Measurements from ENCODE around the gene PRDM2. TPM values are rescaled to one million over a fixed set of nuclear protein-coding genes. Genes with fewer than 3 reads are reported as not detected.

PRDM2 gene
- polyA plus RNA-seq, 4 donors, result 35.5 to 42.6 (median 38.9) TPM

DNA sequence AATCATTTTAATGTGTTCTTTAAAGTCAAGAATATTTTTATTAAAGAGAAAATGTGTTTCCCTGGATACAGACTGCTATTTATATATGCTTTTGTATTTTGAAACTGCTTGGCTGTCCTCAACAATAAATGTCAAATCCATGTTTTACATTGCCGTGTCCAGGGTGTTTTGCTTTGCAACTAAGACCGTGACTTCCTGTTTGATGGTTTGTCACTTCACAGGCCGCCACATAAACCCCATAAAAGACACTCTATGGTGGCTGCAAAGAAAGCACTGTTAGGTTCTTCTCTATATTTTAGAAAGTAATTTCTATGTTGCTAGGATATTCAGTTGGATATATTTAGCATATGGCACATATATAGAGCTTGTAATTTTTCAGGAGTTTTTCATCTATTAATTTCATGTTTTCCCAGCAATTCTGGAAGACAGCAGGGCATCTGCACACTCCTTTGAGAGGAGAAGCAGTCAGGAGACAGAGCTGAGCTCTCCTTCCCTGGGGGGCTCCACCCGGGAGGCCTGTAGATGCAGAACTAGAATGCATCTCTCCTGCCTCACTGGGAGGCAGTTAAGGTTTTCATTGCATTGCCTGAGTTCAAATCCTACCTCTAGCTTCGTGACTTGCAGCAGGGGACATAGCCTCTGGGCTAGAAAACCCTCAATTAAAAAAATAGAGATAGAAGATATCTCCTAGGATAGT is 33.1 kb downstream of the PRDM2 start:
- DNase-seq (ENCODE audit: low read depth in 4 of 4, low spot score in 2 of 4), result no peak

DNA sequence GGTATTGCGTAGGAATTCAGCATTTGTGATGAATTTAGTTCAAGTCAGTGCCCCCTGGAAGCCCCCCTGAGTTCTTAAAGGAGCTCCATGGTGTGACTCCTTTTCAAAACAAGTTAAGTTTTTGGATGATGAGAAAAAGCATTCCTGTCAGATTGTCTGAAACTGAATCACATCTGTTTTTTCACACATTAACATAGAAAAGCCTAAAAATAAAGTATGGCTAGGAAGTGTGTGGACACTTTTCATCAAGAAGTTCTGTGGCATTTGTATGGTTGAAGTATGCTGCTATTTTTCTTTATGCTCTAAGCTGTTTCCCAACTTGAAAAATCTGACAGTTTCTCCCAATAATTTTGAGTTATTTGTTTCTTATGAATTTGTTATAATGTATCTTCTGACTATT is 33.7 kb downstream of the PRDM2 start:
- DNase-seq (ENCODE audit: low read depth in 4 of 4, low spot score in 2 of 4), result no peak

DNA sequence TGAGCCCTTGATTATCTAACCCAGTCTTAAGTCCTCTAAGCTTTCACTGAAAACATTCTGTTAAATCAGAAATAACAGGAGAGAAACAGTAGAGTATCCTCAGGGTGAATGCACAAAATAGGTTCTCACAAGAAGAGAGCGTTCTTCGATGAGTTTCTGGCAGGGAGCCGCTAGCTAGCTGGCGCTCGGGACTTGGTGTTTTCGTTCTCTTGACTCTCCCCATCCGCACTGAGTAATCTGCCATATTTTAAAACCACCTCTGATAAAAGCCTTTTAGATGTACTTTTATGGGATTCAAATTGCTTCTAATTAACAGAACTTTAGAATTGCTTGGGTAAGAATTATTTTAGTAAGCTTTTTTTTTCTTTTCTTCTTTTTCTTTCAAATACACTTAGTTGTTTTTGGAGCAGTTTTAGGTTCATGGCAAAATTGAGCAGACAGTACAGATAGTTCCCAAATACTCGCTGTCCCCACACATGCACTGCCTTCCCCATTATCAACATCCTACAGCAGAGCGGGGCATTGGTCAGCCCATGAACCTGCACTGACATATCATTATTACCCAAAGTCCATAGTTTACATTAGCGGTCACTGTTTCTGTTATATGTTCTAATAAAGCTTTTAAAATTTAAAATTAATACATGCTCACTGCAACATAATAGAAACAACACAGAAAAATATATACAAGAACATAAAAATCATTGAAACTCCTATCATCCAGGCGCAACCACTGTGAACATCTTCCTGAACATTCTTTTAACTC is 35.4 kb downstream of the PRDM2 start:
- DNase-seq (ENCODE audit: low read depth in 4 of 4, low spot score in 2 of 4), result no peak

DNA sequence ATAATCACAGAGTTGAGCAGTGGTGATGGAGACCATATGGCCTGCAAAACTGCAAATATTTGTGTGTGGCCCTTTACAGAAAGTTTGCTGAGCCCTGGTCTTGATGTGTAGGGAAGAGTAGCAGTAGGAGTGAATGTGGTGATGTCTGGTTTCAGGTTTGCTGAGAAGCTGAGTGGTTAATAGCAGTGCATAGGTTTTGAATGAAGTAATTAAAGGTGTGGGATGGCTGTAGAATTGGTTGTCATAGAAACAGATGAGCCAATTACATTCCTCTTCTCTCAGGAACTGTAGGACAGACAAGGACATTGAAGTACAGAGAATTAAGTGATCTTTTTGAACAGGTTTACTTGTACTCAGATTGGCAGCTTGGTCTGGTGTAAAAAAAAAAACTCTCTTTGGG is 37.4 kb downstream of the PRDM2 start:
- no peak for DNase-seq (ENCODE audit: low read depth in 4 of 4, low spot score in 2 of 4)

DNA sequence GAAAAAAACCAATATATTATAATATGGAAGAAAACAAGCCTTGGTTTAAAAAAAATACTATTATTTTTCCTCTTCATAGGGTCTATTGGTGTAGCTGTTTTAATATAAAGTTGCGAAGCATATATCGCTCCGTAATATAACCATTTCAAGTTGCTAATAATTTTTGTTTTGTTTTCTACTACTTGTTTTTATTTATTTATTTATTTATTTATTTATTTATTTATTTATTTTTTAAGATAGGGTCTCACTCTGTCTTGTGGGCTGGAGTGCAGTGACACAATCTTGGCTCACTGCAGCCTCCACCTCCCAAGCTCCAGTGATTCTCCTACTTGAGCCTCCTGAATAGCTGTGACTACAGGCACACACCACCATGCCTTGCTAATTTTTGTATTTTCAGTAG is 46.4 kb downstream of the PRDM2 start:
- no peak for DNase-seq (ENCODE audit: low read depth in 4 of 4, low spot score in 2 of 4)

DNA sequence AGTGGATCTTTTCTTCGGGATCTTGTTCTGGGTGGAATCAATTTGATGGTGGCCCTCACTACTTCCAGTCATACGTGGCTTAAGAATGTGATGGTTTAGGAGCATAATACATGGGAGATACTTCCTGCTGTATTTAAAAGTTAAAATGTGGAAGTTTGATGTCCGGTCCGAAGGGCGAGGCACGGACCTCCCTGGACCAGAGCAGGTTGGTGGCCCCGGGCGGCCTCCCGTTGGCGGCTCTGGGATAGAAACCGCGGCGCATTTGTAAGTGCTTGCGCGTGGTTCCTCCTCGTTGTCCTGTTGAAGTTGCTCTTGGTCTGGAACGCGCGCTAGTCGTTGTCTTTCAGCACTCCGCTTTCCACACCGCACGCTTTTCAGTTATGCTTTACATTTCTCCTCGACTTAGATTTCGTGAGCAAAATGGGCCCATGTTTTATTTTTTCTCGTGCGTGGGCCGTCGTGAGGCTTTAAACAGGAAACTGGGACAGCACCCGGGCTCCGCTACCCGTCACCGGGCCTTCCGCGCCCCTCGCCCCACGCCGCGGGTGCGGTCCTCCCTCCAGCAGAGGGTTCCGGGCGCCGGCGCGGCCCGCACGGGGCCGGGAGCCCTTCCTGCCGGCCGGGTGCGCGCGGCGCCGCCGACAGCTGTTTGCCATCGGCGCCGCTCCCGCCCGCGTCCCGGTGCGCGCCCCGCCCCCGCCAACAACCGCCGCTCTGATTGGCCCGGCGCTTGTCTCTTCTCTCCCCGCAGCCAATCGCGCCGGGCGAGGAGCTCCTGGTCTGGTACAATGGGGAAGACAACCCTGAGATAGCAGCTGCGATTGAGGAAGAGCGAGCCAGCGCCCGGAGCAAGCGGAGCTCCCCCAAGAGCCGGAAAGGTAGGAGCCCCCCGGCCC is 48.9 kb downstream of the PRDM2 start:
- DNase-seq (ENCODE audit: low read depth in 4 of 4, low spot score in 2 of 4), result peak; percentile 70 to 92 (median 86)

DNA sequence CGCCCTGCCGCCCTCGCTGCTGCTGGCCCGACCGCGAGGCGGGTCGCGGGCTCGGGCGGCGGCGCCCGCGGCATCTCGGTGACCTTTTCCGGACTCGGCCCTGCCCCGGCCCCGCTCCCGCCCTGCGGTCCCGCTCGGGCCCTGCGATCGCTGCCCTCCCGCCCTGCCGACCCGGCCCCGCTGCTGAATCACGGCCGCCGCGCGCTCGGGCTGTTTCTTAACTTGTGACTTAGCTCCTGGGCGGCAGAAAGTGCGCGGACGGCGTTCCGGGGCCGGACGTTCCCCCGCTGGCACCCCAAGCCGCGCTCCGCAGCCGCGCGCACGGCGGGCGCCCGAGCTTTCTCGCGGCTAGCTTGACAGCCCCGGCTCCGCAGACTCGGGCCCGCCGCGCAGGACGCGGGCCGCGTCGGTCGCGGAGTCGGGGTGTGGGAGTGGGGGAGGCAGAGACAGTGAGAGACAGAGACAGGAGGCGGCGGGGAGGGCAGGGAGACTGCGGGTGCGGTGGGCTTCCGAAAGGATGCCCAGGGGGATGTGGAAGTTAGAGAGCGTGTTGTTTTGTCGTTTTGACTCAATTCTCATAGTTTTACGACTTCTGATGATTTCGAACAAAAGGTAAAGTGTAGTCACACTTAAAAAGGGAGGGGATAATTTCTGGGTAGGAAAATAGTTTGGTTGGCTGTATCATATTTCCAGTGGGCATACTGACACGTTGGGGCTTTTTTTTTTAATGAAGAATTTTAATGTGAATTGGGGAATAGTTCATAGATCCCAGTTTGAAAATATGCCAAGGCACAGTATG is 49.8 kb downstream of the PRDM2 start:
- DNase-seq (ENCODE audit: low read depth in 4 of 4, low spot score in 2 of 4), result no peak

DNA sequence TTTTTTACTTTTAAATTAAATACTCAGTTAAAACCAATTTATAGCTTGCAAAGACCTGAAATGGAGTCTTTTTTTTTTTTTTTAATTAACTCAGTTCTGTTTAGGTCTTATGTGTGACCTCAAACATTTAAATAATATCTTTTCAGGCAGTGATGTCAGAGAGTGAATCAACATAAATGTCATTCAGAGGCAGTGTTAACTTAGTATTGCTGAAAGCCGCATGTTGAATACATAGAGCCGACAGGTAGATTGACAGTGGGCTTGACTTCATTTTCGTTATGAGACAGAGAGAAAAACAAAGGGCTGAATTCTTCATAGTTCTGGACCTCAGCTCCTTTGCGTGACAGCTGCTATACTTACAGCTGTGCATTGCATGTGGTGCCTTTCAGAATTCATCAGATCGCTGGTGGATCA is 51.5 kb downstream of the PRDM2 start:
- no peak for DNase-seq (ENCODE audit: low read depth in 4 of 4, low spot score in 2 of 4)

DNA sequence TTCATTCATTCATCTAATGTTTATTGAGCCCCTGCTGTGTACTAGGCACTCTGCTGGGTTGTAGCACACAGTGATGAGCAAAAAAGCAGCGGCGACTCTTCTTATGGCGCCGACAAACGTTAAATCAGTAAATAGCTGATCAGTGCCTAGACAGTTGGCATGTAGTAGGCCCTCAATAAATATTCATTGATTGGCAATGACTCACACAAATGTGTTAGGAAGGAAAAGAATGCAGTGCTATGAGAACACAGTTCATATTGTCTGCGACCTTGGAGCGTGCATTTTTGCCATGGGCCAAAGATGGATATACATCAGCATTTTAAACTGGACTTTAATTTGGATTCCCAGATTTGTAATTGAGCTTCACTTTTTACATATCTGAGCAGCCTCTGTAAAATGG is 52.0 kb downstream of the PRDM2 start:
- no peak for DNase-seq (ENCODE audit: low read depth in 4 of 4, low spot score in 2 of 4)

DNA sequence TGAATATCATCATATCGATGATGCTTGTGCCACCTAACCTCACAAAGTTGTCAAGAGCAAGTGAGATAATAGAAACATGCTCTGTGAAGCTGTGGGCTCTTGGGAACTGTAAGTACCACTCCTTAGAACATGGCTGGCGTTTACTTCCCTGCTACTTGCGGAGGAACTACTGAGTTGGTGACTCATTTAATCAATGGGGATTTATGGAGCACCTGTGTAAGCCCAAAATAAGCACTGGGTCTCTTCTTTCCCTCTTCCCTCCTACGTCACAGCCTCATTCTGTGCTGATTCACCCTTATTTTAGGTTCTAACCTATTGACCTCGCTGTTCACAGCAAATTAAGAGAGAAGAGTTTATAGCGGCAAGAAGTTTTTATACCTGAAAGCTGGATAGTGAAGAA is 52.9 kb downstream of the PRDM2 start:
- DNase-seq (ENCODE audit: low read depth in 4 of 4, low spot score in 2 of 4), result no peak

DNA sequence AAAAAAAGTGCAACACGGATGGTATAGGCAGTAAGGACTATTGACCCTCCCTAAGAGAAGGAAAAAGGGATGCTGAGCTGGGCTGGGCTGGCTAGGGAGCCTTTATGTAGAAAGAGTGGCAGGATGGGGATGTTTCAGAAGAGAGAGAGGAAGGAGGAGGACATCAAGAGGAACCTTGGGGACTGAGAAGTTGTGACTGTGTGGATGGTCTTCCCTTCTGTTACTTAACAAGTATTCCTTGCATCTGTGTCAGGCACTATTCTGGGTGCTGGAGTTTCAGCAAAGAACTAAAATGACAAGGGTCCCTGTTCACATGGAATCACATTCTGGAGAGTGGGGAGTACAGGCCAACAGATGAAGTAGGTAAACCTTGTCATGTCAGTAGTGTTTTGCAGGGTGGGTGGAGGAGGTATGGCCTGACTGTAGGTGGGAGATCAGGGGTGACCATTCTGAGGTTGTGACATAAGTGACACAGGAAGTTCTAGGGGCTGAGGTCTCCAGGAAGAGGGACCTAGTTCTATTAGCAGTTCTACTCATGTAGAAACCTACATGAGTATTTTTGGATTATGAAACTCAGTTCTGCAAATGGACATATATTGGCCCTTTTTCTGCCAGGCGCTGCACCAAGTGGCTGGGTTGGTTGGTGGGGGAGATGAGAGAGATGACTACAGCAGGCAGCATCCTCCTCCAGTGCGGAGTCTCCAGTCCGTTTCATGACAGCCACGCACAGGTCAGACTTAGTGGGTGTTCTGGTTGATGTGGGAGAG is 53.8 kb downstream of the PRDM2 start:
- no peak for DNase-seq (ENCODE audit: low read depth in 4 of 4, low spot score in 2 of 4)

DNA sequence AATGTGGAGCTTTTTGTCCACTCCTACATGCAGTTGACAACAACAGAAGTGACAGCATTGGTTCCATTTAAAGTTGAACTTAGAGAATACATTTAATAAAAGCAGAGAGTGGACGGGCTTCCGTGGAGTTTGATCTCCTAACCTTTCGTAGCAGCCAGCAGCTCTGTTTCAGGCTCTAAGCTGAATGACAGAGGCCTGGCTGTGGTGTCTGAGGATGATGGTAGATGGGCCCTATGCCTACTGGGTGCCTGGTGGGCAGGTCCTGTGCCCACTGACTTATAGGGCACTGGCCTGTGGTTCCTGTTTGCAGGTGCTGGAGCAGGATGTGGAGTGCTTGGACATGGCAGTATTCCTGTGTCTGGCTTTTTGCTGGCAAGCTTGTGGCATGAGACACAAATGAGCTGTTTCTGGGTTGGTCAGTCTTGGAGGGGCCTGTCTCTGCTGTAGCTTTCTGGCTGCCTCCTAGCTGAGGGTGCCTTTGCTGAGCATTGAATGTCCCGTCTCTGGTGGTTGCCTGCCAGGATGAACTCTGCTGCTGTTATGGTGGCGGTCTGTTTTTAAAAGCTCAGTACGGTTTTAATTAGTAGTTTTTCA is 54.6 kb downstream of the PRDM2 start:
- no peak for DNase-seq (ENCODE audit: low read depth in 4 of 4, low spot score in 2 of 4)

DNA sequence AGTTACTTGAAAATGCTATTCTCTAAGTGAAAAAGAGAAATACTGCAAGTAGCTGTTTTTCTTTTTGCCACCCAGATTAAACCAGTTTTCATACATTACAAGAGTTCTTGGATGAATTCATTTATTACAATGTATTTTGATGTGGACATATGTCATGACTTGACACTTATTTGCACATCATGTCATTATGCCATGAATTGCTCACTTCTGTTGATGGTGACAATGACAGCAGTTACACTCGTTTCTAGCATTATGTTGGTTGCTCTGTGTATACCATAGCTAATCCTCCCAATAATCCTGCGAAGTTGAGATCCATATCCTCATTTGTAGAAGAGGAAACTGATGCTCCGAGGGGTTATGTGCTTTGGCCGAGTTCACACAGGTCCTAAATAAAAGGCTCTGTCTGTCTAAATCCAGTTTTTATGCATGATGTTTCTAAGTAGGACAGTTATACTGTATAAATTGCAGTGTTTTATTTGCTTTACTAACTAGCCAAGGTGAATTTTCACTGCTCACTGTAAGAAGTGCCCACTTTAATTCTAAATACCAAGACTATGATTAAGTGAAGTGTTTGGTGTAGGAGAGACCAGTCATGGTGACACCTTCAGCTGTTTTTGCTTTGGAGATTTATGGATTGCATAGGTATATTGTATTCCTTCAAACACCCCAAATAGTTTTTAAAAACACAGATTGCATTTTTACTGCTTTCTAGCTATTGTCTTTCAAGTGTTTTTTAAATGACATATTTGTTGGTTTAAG is 56.7 kb downstream of the PRDM2 start:
- no peak for DNase-seq (ENCODE audit: low read depth in 4 of 4, low spot score in 2 of 4)

DNA sequence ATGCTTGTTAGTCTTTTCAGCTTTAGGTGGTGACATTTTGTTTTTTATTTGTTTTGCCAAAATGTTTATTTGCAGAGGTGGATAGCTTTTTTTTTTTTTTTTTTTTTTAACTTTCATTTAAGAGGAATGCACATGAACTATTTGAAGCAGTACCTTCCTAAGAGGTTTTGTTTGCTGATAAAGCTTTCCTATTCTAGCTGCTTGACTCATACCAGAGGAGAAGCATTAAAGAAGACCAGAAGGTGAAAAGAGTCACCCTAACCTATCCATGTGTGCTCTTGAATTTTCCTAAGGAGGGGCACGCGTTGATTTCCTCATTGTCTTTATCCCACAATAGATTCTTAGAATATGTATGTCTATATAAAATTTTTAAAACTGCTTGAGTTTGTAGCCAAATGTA is 57.7 kb downstream of the PRDM2 start:
- no peak for DNase-seq (ENCODE audit: low read depth in 4 of 4, low spot score in 2 of 4)

DNA sequence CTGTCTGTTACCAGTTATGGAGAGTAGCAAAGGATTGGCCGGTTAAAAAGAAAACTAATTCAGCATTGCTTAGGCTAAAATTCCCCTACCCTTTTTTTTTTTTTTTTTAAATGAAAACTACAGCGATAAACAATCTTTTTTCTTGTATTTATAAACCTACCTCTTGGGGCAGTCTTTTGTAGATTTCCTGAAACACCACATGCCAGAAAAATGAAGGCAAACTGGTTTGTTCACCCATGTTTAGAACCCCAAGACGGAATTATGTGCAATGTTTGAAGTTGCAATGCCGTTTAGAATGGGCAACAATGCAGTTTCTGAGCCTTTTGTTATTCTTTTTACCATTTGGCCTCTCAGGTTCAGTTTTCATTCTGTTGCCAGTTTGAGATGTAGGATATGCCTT is 59.1 kb downstream of the PRDM2 start:
- DNase-seq (ENCODE audit: low read depth in 4 of 4, low spot score in 2 of 4), result peak in 1 of 4 donors; percentile 60

DNA sequence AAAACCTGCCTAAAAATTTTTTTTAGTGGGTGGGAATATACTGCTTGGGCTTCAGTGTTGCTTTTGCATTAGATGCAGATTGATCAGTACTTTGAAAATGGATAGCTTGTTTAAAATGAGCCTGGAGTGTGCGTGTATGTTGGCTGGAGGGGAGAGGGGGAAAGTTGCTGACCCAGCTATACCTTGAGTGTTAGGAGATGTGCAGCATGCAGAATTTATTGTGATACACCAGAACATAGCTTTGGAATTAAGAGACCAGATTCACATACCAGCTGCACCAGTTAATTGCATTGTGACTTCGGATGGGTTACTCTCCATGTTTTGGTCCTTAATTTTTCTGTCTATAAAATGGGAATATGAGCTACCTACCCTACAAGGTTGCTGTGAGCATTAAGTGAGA is 60.4 kb downstream of the PRDM2 start:
- DNase-seq (ENCODE audit: low read depth in 4 of 4, low spot score in 2 of 4), result no peak

DNA sequence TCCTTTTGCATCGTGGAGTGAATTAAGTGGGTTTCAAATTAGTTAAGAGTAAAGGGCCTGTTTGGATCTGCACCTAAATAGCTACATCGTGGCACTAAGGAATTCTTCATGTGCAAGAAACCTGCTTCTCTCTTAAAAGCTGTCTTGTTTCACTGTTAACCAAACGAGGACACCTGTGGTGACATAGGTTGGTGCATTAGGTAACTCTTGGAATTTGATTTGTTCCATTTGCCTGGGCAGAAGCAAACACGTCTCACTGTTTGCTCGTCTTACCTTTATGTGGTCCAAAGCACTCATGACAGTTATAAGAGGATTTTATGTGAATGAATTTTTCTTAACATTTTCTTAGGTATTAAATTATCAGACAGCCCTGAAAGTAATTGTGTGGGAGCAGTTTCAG is 60.9 kb downstream of the PRDM2 start:
- no peak for DNase-seq (ENCODE audit: low read depth in 4 of 4, low spot score in 2 of 4)

DNA sequence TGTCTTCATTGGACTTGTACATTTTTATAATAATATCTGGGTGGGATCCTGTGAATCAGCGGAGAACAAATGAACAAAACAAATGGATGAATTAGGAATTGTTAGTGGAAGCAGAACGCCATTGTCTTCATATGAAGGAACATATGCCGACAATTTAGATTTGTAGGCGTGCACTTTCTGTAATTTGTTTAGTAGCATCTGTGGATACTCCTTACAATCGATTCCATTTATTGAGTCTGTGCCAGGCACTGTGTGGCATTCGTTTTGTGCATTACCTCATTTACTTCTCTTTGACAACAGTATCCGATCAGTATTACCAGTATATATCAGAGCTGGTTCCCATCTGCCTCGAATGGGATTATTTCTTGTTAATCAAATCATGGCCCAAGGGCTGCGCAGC is 61.9 kb downstream of the PRDM2 start:
- DNase-seq (ENCODE audit: low read depth in 4 of 4, low spot score in 2 of 4), result no peak

DNA sequence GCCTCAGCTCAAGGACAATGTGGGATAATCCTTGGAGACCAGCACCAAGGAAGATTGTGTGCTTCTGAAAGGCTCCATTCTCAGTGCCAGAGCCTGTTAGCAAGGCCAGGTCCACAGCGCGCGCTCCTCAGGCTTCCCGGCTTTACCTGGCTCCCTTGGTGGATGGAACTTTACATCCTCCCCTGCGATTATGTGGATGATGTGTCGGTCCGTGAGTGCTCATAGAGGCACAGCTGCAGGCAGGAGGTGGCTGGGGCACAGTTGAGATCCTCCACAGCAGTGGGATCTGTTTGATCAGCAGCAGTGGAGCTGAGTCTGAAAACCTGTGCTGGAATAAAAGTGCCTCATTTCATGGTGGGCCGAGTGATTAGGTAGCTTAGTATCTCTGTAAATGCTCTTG is 62.7 kb downstream of the PRDM2 start:
- no peak for DNase-seq (ENCODE audit: low read depth in 4 of 4, low spot score in 2 of 4)
